H1 (cell line): ENCODE data around the gene GNAI2.
A peak's percentile ranks its signal among the peaks of the same experiment; 100 is the strongest.

ENCODE experiments used
- BACH1 ChIP-seq: IDR thresholded peaks from 2 replicates; pipeline ENCODE4 v1.6.1; 2012; ENCODE audit warnings: low read length, improper control_type of control experiment
- CBX8 ChIP-seq: fragments of 300-800, 300-1000 bp; sonication (generic); IDR thresholded peaks from 2 replicates; pipeline ENCODE4 v1.7.1; 2016; ENCODE audit warnings: low read depth, low read length, borderline replicate concordance
- EP300 ChIP-seq, 2 experiments: IDR thresholded peaks; 1 replicate in 1 of 2; 2 replicates in 1 of 2; pipeline ENCODE4 v1.6.1; 2011 to 2012; ENCODE audit warnings: low read depth in 2 of 2, low read length in 2 of 2, mild to moderate bottlenecking in 2 of 2, borderline replicate concordance in 1 of 2, inconsistent platforms in 1 of 2, moderate library complexity in 1 of 2
- EZH2 ChIP-seq: fragments of 200-600 bp; sonication (generic); IDR thresholded peaks from 2 replicates; pipeline ENCODE4 v1.7.1; 2012; ENCODE audit warnings: low read depth, mild to moderate bottlenecking, moderate library complexity, low read length, inconsistent platforms; ENCODE audit not compliant: severe bottlenecking
- FOSL1 ChIP-seq: IDR thresholded peaks from 2 replicates; pipeline ENCODE4 v1.6.1; 2011; ENCODE audit warnings: mild to moderate bottlenecking, low read depth, low read length, moderate library complexity; ENCODE audit not compliant: insufficient read depth
- JUND ChIP-seq: IDR thresholded peaks from 2 replicates; pipeline ENCODE4 v1.6.1; 2011; ENCODE audit warnings: mild to moderate bottlenecking, improper control_type of control experiment, low read length
- POLR2A ChIP-seq, 2 experiments: IDR thresholded peaks; 1 replicate in 1 of 2; 2 replicates in 1 of 2; pipeline ENCODE4 v1.6.1; 2011; ENCODE audit warnings: low read depth in 2 of 2, low read length in 2 of 2, mild to moderate bottlenecking in 2 of 2; ENCODE audit errors: control extremely low read depth in 1 of 2
- RAD21 ChIP-seq, 2 experiments: IDR thresholded peaks in 1 of 2; conservative IDR thresholded peaks in 1 of 2; 2 replicates each; pipeline ENCODE4 v1.6.1; 2011; ENCODE audit warnings: low read depth in 2 of 2, low read length in 2 of 2, improper control_type of control experiment in 1 of 2, inconsistent platforms in 1 of 2, mild to moderate bottlenecking in 1 of 2, moderate library complexity in 1 of 2
- RXRA ChIP-seq: IDR thresholded peaks from 2 replicates; pipeline ENCODE4 v1.6.1; 2011; ENCODE audit warnings: low read depth, mild to moderate bottlenecking, low read length, moderate library complexity; ENCODE audit not compliant: insufficient read depth
- YY1 ChIP-seq: IDR thresholded peaks from 2 replicates; pipeline ENCODE4 v1.6.1; 2011; ENCODE audit warnings: low read depth, mild to moderate bottlenecking, low read length
- ZNF274 ChIP-seq: IDR thresholded peaks from 2 replicates; pipeline ENCODE4 v1.7.0; 2012; ENCODE audit warnings: low read length, borderline replicate concordance; ENCODE audit errors: extremely low read depth
- TF ChIP-seq, protein P1 (sequence below), 3 experiments: IDR thresholded peaks; 1 replicate in 2 of 3; 2 replicates in 1 of 3; pipeline versions ENCODE4 v1.5.1 to v1.6.1; 2011; ENCODE audit warnings: low read length in 3 of 3, mild to moderate bottlenecking in 3 of 3, inconsistent platforms in 2 of 3, low read depth in 1 of 3, moderate library complexity in 1 of 3; ENCODE audit not compliant: insufficient read depth in 1 of 3; ENCODE audit errors: control extremely low read depth in 1 of 3
- TF ChIP-seq, protein P2 (sequence below): IDR thresholded peaks from 2 replicates; pipeline ENCODE4 v1.6.1; 2011; ENCODE audit warnings: low read depth, mild to moderate bottlenecking, low read length; ENCODE audit not compliant: insufficient read depth

DNA sequence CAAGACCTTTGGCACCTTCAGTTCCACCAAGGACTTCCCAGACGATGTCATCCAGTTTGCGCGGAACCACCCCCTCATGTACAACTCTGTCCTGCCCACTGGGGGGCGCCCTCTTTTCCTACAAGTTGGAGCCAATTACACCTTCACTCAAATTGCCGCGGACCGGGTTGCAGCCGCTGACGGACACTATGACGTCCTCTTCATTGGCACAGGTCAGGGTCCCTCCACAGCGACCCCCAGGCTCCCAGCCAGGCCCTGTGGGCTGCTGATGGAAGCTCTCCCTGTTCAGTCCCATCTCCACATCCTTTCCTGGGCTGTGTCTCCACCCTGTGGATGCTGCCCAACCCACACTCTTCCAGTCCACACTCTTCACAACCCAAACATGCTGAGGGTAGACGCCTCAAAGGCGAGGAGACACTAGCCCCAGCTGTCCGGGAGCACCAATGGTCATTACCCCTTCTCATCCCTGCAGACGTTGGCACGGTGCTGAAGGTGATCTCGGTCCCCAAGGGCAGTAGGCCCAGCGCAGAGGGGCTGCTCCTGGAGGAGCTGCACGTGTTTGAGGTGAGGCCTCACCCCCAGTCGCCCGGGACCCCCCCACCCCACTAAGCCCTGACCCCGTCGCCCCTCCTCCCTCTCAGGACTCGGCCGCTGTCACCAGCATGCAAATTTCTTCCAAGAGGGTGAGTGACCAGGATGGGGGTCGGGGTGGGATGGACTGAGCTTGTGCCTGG lies 38.5 kb downstream of the GNAI2 start:
- TF ChIP-seq RXRA (no peak), POLR2A (IDR thresholded peaks at IDR 0.05; ENCODE audit: control extremely low read depth in 1 of 2, low read depth in 2 of 2, low read length in 2 of 2) (no peak), JUND (peak; percentile 56), RAD21 (IDR thresholded peaks at IDR 0.05 in 1 of 2, conservative IDR thresholded peaks at IDR 0.05 in 1 of 2; ENCODE audit: low read depth in 2 of 2, low read length in 2 of 2) (peak; percentile 37 to 57), ZNF274 (no peak), BACH1 (no peak), EP300 (IDR thresholded peaks at IDR 0.05; ENCODE audit: borderline replicate concordance in 1 of 2, low read depth in 2 of 2, low read length in 2 of 2) (no peak), EZH2 (peak; percentile 10), FOSL1 (no peak), CBX8 (no peak), YY1 (no peak)
- TF ChIP-seq, protein P1, sequence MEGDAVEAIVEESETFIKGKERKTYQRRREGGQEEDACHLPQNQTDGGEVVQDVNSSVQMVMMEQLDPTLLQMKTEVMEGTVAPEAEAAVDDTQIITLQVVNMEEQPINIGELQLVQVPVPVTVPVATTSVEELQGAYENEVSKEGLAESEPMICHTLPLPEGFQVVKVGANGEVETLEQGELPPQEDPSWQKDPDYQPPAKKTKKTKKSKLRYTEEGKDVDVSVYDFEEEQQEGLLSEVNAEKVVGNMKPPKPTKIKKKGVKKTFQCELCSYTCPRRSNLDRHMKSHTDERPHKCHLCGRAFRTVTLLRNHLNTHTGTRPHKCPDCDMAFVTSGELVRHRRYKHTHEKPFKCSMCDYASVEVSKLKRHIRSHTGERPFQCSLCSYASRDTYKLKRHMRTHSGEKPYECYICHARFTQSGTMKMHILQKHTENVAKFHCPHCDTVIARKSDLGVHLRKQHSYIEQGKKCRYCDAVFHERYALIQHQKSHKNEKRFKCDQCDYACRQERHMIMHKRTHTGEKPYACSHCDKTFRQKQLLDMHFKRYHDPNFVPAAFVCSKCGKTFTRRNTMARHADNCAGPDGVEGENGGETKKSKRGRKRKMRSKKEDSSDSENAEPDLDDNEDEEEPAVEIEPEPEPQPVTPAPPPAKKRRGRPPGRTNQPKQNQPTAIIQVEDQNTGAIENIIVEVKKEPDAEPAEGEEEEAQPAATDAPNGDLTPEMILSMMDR (IDR thresholded peaks at IDR 0.05; ENCODE audit: control extremely low read depth in 1 of 3, insufficient read depth in 1 of 3, low read depth in 1 of 3, low read length in 3 of 3), result peak in 2 of 3 experiments; percentile 85 to 93; a peak in 3 of 4 replicates
- TF ChIP-seq, protein P2, sequence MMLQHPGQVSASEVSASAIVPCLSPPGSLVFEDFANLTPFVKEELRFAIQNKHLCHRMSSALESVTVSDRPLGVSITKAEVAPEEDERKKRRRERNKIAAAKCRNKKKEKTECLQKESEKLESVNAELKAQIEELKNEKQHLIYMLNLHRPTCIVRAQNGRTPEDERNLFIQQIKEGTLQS, result no peak
